ENCODE data around the gene TRAF3.

Gene TRAF3

DNA sequence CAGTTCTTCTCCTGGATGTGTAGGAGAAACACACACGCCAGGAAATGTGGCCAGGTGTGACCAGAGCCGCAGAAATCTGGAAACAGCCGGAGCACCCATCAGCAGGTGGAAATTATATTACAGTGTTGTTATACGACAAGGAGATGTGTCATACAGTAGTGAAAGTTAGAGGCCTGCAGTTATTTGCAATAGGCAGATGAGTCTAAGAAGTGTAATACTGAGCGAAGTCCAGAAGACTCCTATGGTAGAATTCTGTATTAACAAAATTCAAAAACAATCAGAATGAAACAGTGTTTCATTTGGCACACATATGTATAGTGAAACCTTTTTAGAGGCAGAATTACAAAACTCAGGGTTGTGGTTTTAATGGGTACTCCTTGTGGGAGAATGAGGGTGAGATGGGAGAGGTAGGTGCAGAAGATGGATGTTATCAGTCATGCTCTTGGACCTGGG, 105.9 kb downstream of the TRAF3 start:
- Histone ChIP-seq H3K9me3 (ENCODE audit: insufficient read depth, low read length) (no peaks in the 10 kb centered on the region), H3K4me1 (ENCODE audit: insufficient read depth, insufficient read length) (peaks cover 4% of the 10 kb centered on the region), H3K4me3 (ENCODE audit: insufficient read length, low read depth) (no peak overlapping the region), H3K9ac (ENCODE audit: insufficient read length, low read depth) (no peak overlapping the region), H3K27me3 (ENCODE audit: insufficient read depth, insufficient read length) (no peaks in the 10 kb centered on the region), H3K36me3 (ENCODE audit: insufficient read depth, insufficient read length, low read length) (peaks cover 26% of the 10 kb centered on the region)
- TF ChIP-seq YY1 (IDR thresholded peaks at IDR 0.05; ENCODE audit: insufficient read depth, insufficient read length) = no peak
- TF ChIP-seq SUZ12 (IDR thresholded peaks at IDR 0.05; ENCODE audit: extremely low read depth, insufficient read depth, insufficient read length) = no peak
- no peak for TF ChIP-seq ZNF274 (IDR thresholded peaks at IDR 0.05; ENCODE audit: low read depth, low read length)
- DNase-seq (ENCODE audit: low read depth, low spot score) = no peak

- peaks cover 30% of the 10 kb centered on the region for H3K36me3 ChIP-seq (ENCODE audit: insufficient read depth, insufficient read length, low read length)
- H3K9me3 ChIP-seq (ENCODE audit: insufficient read depth, low read length) = no peaks in the 10 kb centered on the region
- no peak for DNase-seq (ENCODE audit: low read depth, low spot score)
- peaks cover 4% of the 10 kb centered on the region for H3K4me1 ChIP-seq (ENCODE audit: insufficient read depth, insufficient read length)
- H3K27me3 ChIP-seq (ENCODE audit: insufficient read depth, insufficient read length) = no peaks in the 10 kb centered on the region
- TF ChIP-seq SUZ12 (IDR thresholded peaks at IDR 0.05; ENCODE audit: extremely low read depth, insufficient read depth, insufficient read length) = no peak
- no peak for TF ChIP-seq ZNF274 (IDR thresholded peaks at IDR 0.05; ENCODE audit: low read depth, low read length)
- no peak for TF ChIP-seq YY1 (IDR thresholded peaks at IDR 0.05; ENCODE audit: insufficient read depth, insufficient read length)
- no peak overlapping the region for H3K4me3 ChIP-seq (ENCODE audit: insufficient read length, low read depth)
- H3K9ac ChIP-seq (ENCODE audit: insufficient read length, low read depth) = no peak overlapping the region
Measured at GRCh38 chr14:102883554-102883953, 106.3 kb downstream of the TRAF3 start.

DNA sequence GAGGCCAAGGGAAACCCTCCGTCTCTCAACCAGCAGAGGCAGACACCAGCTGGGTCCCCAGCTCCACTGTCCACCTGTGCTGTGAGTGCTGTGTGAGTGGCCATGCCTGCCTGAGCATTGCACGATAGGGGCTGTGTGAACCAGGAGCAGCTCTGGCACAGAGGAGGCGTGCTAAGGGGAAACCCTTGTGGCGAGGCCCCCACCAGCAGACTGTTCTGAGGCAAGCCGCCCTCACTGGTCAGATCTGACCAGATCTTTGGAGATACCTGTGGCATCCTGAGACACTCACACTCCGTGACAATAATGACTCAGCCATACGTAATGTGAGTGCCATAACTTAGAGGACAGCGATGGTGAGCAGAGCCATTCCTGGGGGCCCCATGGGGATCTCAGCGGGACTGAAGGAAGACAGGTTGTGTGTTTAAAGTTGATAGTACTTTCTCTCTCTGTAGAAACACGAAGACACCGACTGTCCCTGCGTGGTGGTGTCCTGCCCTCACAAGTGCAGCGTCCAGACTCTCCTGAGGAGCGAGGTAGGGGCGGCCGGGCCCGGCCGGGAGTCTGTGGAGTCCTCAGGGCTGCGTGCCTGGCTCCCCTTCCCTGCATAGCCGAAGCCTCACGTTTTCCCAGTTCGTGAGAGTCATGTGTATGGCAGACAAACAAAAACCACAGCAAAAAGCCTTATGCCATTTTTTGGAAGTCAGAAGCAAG, 108.6 kb downstream of the TRAF3 start:
- Histone ChIP-seq H3K36me3 (ENCODE audit: insufficient read depth, insufficient read length, low read length) (peaks cover 35% of the 10 kb centered on the region), H3K4me1 (ENCODE audit: insufficient read depth, insufficient read length) (no peaks in the 10 kb centered on the region), H3K9ac (ENCODE audit: insufficient read length, low read depth) (no peak overlapping the region), H3K27me3 (ENCODE audit: insufficient read depth, insufficient read length) (no peaks in the 10 kb centered on the region), H3K9me3 (ENCODE audit: insufficient read depth, low read length) (no peaks in the 10 kb centered on the region), H3K4me3 (ENCODE audit: insufficient read length, low read depth) (no peak overlapping the region)
- no peak for DNase-seq (ENCODE audit: low read depth, low spot score)
- TF ChIP-seq YY1 (IDR thresholded peaks at IDR 0.05; ENCODE audit: insufficient read depth, insufficient read length) = no peak
- no peak for TF ChIP-seq SUZ12 (IDR thresholded peaks at IDR 0.05; ENCODE audit: extremely low read depth, insufficient read depth, insufficient read length)
- TF ChIP-seq ZNF274 (IDR thresholded peaks at IDR 0.05; ENCODE audit: low read depth, low read length) = no peak

DNA sequence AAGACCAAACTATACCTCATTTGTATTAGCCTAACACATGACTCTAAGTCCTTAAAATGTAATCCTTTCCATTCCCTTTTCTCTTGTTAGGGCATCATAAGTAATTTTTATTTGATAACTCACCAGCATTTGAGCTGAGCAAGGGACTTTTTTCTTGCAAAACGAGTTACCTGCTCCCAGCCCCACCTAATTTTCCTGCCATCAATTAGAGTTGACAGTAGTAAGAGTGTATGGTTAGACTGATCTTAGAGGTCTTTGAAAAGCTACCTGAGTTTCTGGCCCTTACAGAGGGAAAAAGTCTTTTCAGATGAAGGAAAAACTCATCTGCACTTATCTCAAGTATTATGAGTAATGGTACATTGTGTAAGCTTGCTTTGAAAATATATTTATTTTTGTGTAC, 111.5 kb downstream of the TRAF3 start:
- DNase-seq (ENCODE audit: low read depth, low spot score) = no peak
- TF ChIP-seq YY1 (IDR thresholded peaks at IDR 0.05; ENCODE audit: insufficient read depth, insufficient read length) (no peak), SUZ12 (IDR thresholded peaks at IDR 0.05; ENCODE audit: extremely low read depth, insufficient read depth, insufficient read length) (no peak), ZNF274 (IDR thresholded peaks at IDR 0.05; ENCODE audit: low read depth, low read length) (no peak)
- Histone ChIP-seq H3K27me3 (ENCODE audit: insufficient read depth, insufficient read length) (no peaks in the 10 kb centered on the region), H3K9me3 (ENCODE audit: insufficient read depth, low read length) (no peaks in the 10 kb centered on the region), H3K4me1 (ENCODE audit: insufficient read depth, insufficient read length) (no peaks in the 10 kb centered on the region), H3K9ac (ENCODE audit: insufficient read length, low read depth) (no peak overlapping the region), H3K4me3 (ENCODE audit: insufficient read length, low read depth) (no peak overlapping the region), H3K36me3 (ENCODE audit: insufficient read depth, insufficient read length, low read length) (peaks cover 30% of the 10 kb centered on the region)

DNA sequence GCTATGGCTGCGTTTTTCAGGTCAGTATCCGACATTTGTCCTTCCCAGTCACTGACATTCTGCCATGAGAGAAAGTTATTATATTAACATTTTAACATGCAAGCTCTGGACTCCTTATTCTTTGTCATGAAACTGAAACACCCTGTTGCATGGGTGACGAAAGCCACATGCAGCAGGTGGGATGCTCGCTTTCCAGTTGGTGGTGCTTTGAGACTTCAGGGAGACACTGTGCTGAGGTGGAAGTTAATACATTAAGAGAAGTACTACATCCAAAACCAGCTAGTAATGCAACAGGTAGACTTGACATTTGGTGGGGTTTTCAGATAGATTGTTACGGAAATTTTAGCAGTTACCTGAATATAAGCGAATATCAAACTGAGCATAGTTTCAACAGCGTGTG, 112.4 kb downstream of the TRAF3 start:
- peaks cover 32% of the 10 kb centered on the region for H3K36me3 ChIP-seq (ENCODE audit: insufficient read depth, insufficient read length, low read length)
- no peaks in the 10 kb centered on the region for H3K9me3 ChIP-seq (ENCODE audit: insufficient read depth, low read length)
- no peak overlapping the region for H3K4me3 ChIP-seq (ENCODE audit: insufficient read length, low read depth)
- no peak for DNase-seq (ENCODE audit: low read depth, low spot score)
- H3K9ac ChIP-seq (ENCODE audit: insufficient read length, low read depth) = no peak overlapping the region
- TF ChIP-seq ZNF274 (IDR thresholded peaks at IDR 0.05; ENCODE audit: low read depth, low read length) (no peak), YY1 (IDR thresholded peaks at IDR 0.05; ENCODE audit: insufficient read depth, insufficient read length) (no peak), SUZ12 (IDR thresholded peaks at IDR 0.05; ENCODE audit: extremely low read depth, insufficient read depth, insufficient read length) (no peak)
- no peaks in the 10 kb centered on the region for H3K4me1 ChIP-seq (ENCODE audit: insufficient read depth, insufficient read length)
- no peaks in the 10 kb centered on the region for H3K27me3 ChIP-seq (ENCODE audit: insufficient read depth, insufficient read length)

- no peak for TF ChIP-seq YY1 (IDR thresholded peaks at IDR 0.05; ENCODE audit: insufficient read depth, insufficient read length)
- no peak for TF ChIP-seq SUZ12 (IDR thresholded peaks at IDR 0.05; ENCODE audit: extremely low read depth, insufficient read depth, insufficient read length)
- no peak for TF ChIP-seq ZNF274 (IDR thresholded peaks at IDR 0.05; ENCODE audit: low read depth, low read length)
- no peak for DNase-seq (ENCODE audit: low read depth, low spot score)
- H3K9me3 ChIP-seq (ENCODE audit: insufficient read depth, low read length) = no peaks in the 10 kb centered on the region
- H3K4me1 ChIP-seq (ENCODE audit: insufficient read depth, insufficient read length) = no peaks in the 10 kb centered on the region
- no peak overlapping the region for H3K9ac ChIP-seq (ENCODE audit: insufficient read length, low read depth)
- no peaks in the 10 kb centered on the region for H3K27me3 ChIP-seq (ENCODE audit: insufficient read depth, insufficient read length)
- peaks cover 31% of the 10 kb centered on the region for H3K36me3 ChIP-seq (ENCODE audit: insufficient read depth, insufficient read length, low read length)
- no peak overlapping the region for H3K4me3 ChIP-seq (ENCODE audit: insufficient read length, low read depth)
Measured at GRCh38 chr14:102891111-102891510, 113.9 kb downstream of the TRAF3 start.

DNA sequence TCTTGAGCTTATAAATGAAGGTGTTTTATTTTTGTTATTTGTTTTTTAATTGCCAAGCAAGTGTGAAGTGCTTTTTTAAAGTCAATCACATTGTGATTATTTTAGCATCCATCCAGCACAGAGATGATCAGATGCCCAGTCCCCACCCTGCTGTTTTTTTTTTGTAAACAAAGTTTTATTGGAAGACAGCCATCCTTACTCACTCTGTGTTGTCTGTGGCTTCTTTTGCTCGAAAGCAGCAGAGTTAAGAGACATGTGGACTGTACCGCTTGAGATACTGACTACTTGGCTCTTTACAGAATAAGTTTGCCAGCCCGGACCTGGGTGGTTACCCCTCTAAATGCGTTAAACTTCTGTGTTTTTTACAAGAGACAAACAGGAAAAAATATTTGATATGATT, 114.3 kb downstream of the TRAF3 start:
- Histone ChIP-seq H3K4me3 (ENCODE audit: insufficient read length, low read depth) (no peak overlapping the region), H3K36me3 (ENCODE audit: insufficient read depth, insufficient read length, low read length) (peaks cover 29% of the 10 kb centered on the region), H3K4me1 (ENCODE audit: insufficient read depth, insufficient read length) (no peaks in the 10 kb centered on the region), H3K9me3 (ENCODE audit: insufficient read depth, low read length) (no peaks in the 10 kb centered on the region), H3K27me3 (ENCODE audit: insufficient read depth, insufficient read length) (no peaks in the 10 kb centered on the region), H3K9ac (ENCODE audit: insufficient read length, low read depth) (no peak overlapping the region)
- DNase-seq (ENCODE audit: low read depth, low spot score) = no peak
- no peak for TF ChIP-seq ZNF274 (IDR thresholded peaks at IDR 0.05; ENCODE audit: low read depth, low read length)
- TF ChIP-seq SUZ12 (IDR thresholded peaks at IDR 0.05; ENCODE audit: extremely low read depth, insufficient read depth, insufficient read length) = no peak
- TF ChIP-seq YY1 (IDR thresholded peaks at IDR 0.05; ENCODE audit: insufficient read depth, insufficient read length) = no peak

Data from NT2/D1 (cell line).